Mucosa of descending colon (tissue), 3 donors: Measurements from ENCODE around the gene LARGE1. TPM values are rescaled to one million over a fixed set of nuclear protein-coding genes. Genes with fewer than 3 reads are reported as not detected.

Source experiments
- ATAC-seq: fragments of 200-7000 bp; cut with Tn5 transposase; one replicate; pipeline ENCODE4 v1.9.1; 2020; ENCODE audit warnings: mild to moderate bottlenecking, moderate library complexity
- DNase-seq, 3 donors: peaks; one replicate each; pipeline ENCODE4 v3.0.0-alpha.2; 2020
- H3K36me3 ChIP-seq: fragments of 200-600 bp; one replicate; pipeline ENCODE4 v1.8.0; 2021; ENCODE audit warnings: low read depth, mild to moderate bottlenecking
- H3K4me1 ChIP-seq: fragments of 200-600 bp; one replicate; pipeline ENCODE4 v1.8.0; 2021; ENCODE audit warnings: low read depth, mild to moderate bottlenecking
- H3K4me3 ChIP-seq: fragments of 200-600 bp; one replicate; pipeline ENCODE4 v1.8.0; 2021; ENCODE audit warnings: mild to moderate bottlenecking
- H3K9me3 ChIP-seq: fragments of 200-600 bp; one replicate; pipeline ENCODE4 v1.8.0; 2021; ENCODE audit warnings: mild to moderate bottlenecking
- intact Hi-C, 2 donors: fragments of 100-400 bp; cut with DNase I in 1 of 2; cut with micrococcal nuclease in 1 of 2; formaldehyde crosslinking; loops; one replicate each; pipeline versions ENCODE4 v1.11.0 to v1.11.1; 2022; cut with DNase I, micrococcal nuclease
- total RNA-seq, 3 donors: library from RNA; stranded (reverse); fragmentation: NEBNext Ultra II Directional in 2 of 3; extraction: Animal tissue kit (Norgen Biotek cat#: 25700) in 2 of 3; gene quantifications; one replicate each; pipeline versions ENCODE4 v1.2.1 to v1.2.4, GENCODE V29; 2021 to 2023
- TF ChIP-seq, protein P1 (sequence below): fragments of 200-600 bp; IDR thresholded peaks from one replicate; pipeline ENCODE4 v1.8.0; 2022; ENCODE audit warnings: antibody characterized with exemption, mild to moderate bottlenecking
- donor health status: DM: no; HTN: no; CAD: no; lungs with moderate emphysema.
- donor health status: DM: no; HTN: no; CAD: no.
- donor health status: DM: no; HTN: yes; CAD: no.

LARGE1 gene
- total RNA-seq, 3 donors from 2014 or later, result 29.3 to 93.8 (median 67.7) TPM

DNA sequence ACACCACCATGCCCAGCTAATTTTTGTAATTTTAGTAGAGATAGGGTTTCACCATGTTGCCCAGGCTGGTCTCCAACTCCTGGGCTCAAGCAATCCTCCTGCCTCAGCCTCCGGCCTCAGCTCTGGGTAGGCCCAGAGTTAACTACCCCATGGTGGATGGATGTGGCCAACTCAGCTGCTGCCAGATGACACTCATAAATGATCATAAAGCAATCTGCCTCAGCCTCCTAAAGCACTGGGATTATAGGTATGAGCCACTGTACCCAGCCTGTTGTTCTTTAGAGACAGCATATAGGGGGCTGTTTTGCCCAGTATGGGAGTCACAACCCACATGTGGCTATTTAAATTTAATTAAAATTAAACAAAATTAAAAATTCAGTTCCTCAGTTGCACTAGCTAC lies 54.3 kb downstream of the LARGE1 start:
- no peak overlapping the region for H3K4me3 ChIP-seq
- H3K9me3 ChIP-seq, result no peaks in the 10 kb centered on the region
- intact Hi-C loops, result no loop called here
- DNase-seq (peak in 1 of 3 donors; percentile 28), ATAC-seq (peak; percentile 61)
- no peaks in the 10 kb centered on the region for H3K36me3 ChIP-seq
- peaks cover 24% of the 10 kb centered on the region for H3K4me1 ChIP-seq
- TF ChIP-seq, protein P1, sequence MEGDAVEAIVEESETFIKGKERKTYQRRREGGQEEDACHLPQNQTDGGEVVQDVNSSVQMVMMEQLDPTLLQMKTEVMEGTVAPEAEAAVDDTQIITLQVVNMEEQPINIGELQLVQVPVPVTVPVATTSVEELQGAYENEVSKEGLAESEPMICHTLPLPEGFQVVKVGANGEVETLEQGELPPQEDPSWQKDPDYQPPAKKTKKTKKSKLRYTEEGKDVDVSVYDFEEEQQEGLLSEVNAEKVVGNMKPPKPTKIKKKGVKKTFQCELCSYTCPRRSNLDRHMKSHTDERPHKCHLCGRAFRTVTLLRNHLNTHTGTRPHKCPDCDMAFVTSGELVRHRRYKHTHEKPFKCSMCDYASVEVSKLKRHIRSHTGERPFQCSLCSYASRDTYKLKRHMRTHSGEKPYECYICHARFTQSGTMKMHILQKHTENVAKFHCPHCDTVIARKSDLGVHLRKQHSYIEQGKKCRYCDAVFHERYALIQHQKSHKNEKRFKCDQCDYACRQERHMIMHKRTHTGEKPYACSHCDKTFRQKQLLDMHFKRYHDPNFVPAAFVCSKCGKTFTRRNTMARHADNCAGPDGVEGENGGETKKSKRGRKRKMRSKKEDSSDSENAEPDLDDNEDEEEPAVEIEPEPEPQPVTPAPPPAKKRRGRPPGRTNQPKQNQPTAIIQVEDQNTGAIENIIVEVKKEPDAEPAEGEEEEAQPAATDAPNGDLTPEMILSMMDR, result no peak

DNA sequence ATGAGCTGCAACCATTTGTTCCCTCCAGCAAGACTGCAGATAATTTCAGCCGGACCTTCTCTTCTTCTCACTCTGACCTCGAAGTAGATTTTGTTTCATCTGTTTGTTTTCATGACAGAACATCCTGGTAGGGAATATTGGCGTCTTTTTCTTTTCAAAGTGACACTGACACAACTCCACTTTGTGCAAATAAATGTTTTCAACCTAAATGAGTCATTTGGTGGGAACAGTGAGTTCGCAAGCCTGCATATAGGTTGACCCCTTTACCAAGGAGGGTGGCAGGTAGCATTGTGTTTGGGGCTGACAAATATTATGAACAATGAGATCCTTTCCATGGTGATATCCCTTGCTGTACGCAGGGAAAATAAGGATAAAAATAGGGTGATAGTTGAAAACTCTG lies 55.0 kb downstream of the LARGE1 start:
- peaks cover 24% of the 10 kb centered on the region for H3K4me1 ChIP-seq
- DNase-seq, result no peak
- TF ChIP-seq, protein P1, result no peak
- no peak overlapping the region for H3K4me3 ChIP-seq
- intact Hi-C loops, result no loop called here
- no peaks in the 10 kb centered on the region for H3K36me3 ChIP-seq
- ATAC-seq, result no peak
- no peaks in the 10 kb centered on the region for H3K9me3 ChIP-seq

DNA sequence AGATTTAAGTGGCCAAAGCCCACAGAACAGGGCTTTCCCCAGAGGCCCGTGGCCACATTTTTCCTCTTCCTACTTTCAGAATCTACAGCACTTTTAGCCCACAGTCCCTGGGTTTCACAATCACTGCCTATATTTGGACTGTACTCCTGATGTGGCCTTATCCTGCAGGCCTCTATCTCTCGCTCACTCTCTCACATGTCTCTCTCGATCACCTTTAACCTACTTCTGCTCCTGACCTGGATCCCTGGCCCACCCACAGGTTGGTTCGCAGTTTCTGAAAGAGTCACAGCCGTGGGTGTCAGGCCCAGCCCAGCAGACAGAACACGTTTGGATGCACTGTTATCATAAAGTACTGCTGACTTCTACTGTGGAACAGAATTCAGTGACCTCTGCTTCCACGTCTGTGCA lies 55.5 kb downstream of the LARGE1 start:
- TF ChIP-seq, protein P1, result no peak
- no peak for DNase-seq

DNA sequence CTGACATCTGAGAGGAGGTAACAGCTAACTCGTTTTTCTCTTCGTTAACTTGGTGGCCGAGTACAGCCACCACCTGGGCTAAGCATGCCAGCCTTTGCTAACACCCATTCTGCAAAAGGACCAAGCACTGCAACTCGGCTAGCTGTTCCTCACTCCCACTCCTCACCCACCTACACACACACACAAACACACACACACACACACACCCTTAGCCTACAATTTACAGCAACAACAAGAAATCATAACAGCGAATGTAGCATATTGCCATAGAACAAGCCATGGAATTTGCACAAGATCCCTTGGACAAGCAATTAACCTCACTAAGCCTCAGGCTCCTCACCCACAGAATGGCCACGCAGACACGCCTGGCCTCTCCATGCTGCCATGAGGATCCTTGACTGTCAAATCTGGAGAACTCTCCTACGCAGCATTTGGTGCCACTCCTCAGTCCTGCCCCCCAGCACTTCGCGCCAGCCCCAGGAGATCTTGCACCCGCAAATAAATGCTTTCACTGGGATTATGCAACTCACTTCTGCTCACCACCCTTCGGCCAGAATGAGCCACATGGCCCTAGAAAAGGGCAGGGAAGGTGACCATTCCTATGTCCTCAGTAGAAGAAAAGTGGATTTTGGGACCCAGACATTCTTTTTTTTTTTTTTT lies 58.9 kb downstream of the LARGE1 start:
- Histone ChIP-seq H3K4me3 (no peak overlapping the region), H3K9me3 (no peaks in the 10 kb centered on the region), H3K36me3 (no peaks in the 10 kb centered on the region), H3K4me1 (peaks cover 5% of the 10 kb centered on the region)
- TF ChIP-seq, protein P1, result no peak
- ATAC-seq (no peak), DNase-seq (no peak)
- intact Hi-C loops, result no loop called here

More for the DNA sequence above, 55.5 kb downstream of the LARGE1 start:
- no peaks in the 10 kb centered on the region for H3K36me3 ChIP-seq
- intact Hi-C loops, result no loop called here
- H3K4me3 ChIP-seq, result no peak overlapping the region
- no peaks in the 10 kb centered on the region for H3K9me3 ChIP-seq
- H3K4me1 ChIP-seq, result peaks cover 24% of the 10 kb centered on the region
- no peak for ATAC-seq

DNA sequence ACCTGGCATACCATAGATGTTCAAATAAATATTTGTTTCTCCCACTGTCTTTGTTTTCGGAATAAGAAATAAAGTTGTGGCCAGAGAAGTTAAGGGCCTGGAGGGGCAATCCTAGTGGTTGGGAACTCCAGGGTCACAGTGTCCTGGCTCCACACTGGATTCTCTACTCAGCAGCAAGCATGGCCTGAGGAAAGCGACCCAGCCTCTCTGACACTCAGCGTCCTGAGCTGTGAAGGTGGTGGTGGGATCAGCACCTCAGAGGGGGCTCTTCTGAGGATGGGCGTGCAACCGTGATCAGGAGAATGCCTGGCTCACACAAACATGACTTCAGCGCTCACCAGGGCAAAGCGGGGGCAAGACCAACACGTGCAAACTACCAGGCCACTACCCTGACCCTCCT lies 59.9 kb downstream of the LARGE1 start:
- intact Hi-C loops, result no loop called here
- DNase-seq (no peak), ATAC-seq (no peak)

More for the DNA sequence above, 59.9 kb downstream of the LARGE1 start:
- Histone ChIP-seq H3K9me3 (no peaks in the 10 kb centered on the region), H3K36me3 (no peaks in the 10 kb centered on the region), H3K4me3 (no peak overlapping the region), H3K4me1 (no peaks in the 10 kb centered on the region)
- TF ChIP-seq, protein P1, result no peak
